ENCODE measurements around the gene CHCHD3.
A peak's percentile ranks its signal among the peaks of the same experiment; 100 is the strongest.

CHCHD3 gene

DNA sequence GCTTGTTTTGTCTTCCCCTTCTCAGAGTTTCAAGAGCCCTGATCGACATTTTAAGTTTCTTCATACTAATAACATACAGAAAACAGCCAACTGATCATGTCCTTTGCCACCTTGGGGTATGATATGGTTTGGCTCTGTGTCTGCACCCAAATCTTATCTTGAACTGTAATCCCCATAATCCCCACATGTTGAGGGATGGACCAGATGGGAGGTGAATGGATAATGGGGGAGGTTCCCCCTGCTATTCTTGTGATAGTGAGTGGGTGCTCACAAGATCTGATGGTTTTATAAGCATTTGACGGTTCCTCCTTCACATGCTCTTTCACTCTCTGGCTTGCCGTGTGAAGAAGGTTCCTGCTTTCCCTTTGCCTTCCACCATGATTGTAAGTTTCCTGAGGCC is 190.3 kb downstream of the CHCHD3 start:
- Mint-ChIP-seq H3K4me3 (no peak overlapping the region), H3K27ac (no peak overlapping the region), H3K27me3 (no peaks in the 10 kb centered on the region), H3K4me1 (no peaks in the 10 kb centered on the region), H3K9me3 (peaks cover 10% of the 10 kb centered on the region), H3K36me3 (peaks cover 10% of the 10 kb centered on the region)
- no peak for DNase-seq
- CTCF ChIA-PET: no interaction called here

GRCh38 chr7:132882714-132883428 is 199.0 kb downstream of the CHCHD3 start:
- Mint-ChIP-seq H3K27me3 (no peaks in the 10 kb centered on the region), H3K4me1 (peaks cover 25% of the 10 kb centered on the region), H3K27ac (peak overlapping the region; percentile 34), H3K9me3 (no peaks in the 10 kb centered on the region), H3K36me3 (peaks cover 16% of the 10 kb centered on the region), H3K4me3 (peak overlapping the region; percentile 42)
- CTCF ChIA-PET: interaction anchor here (1.4 kb wide), 1 partner anchor 305 kb away, joined by 3 read pairs; no protein-coding TSS in a partner anchor
- peak; percentile 57 for DNase-seq

DNA sequence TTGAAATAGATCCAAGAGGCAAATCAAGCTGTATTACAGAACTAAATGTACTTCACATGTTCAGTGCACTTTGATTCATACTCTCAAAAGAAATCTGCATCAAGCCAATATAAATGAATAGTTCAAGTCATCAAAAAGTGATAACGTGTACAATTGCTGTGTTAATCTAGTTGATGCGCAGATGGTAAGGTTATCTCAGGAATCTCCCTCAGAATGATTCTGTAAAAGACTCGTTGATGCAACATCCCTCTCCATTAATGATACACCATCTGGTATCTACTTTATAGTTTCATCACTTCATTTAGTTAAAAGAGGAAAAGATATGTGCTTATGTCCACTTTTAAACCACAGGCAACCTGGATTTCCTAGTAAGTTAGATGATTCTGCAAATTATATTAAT is 200.6 kb downstream of the CHCHD3 start:
- Mint-ChIP-seq H3K4me1 (peaks cover 25% of the 10 kb centered on the region), H3K36me3 (peaks cover 16% of the 10 kb centered on the region), H3K27me3 (no peaks in the 10 kb centered on the region), H3K4me3 (no peak overlapping the region), H3K9me3 (no peaks in the 10 kb centered on the region), H3K27ac (no peak overlapping the region)
- DNase-seq: no peak
- CTCF ChIA-PET: no interaction called here

- no peaks in the 10 kb centered on the region for H3K9me3 Mint-ChIP-seq
- no peak overlapping the region for H3K4me3 Mint-ChIP-seq
- DNase-seq: no peak
- H3K27me3 Mint-ChIP-seq: no peaks in the 10 kb centered on the region
- no peak overlapping the region for H3K27ac Mint-ChIP-seq
- peaks cover 9% of the 10 kb centered on the region for H3K36me3 Mint-ChIP-seq
- CTCF ChIA-PET: no interaction called here
- H3K4me1 Mint-ChIP-seq: peaks cover 22% of the 10 kb centered on the region
Measured at GRCh38 chr7:132879579-132879978, 202.3 kb downstream of the CHCHD3 start.

DNA sequence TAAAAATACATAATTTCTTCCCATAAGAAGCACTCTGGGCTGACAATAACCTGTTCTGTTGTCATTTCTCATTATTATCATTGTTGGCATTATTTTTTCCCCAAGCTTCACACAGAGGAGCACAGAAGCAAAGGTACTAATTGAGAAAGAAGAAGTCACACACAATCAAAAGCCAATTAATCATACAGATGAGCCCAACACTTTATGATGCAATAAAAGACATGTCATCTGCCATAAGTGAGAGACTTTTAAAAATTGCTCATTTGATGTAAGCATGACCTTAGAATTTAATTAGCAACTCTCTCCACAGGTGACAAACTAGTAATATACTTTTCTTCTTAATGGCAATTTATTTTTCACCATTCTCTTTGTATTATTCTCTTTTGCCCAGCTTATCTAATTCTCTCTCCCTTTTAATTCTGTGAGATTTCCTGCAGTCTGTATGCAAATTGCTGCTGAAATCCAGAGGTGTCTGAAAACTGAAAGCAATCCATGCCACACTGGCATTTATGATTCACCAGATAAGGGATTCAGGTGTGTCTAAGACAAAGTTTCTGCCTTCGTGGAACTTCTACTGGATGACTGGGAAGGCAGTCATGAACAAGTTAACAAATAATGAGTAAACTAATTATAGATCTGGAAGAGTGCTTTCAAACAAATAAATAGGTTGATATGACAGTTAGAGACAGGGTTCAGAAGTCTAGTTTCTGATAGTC is 203.5 kb downstream of the CHCHD3 start:
- DNase-seq: no peak
- H3K4me3 Mint-ChIP-seq: no peak overlapping the region
- H3K4me1 Mint-ChIP-seq: peaks cover 12% of the 10 kb centered on the region
- CTCF ChIA-PET: no interaction called here
- no peaks in the 10 kb centered on the region for H3K27me3 Mint-ChIP-seq
- H3K27ac Mint-ChIP-seq: no peak overlapping the region
- H3K36me3 Mint-ChIP-seq: peaks cover 1% of the 10 kb centered on the region
- H3K9me3 Mint-ChIP-seq: no peaks in the 10 kb centered on the region

- no peak overlapping the region for H3K4me3 Mint-ChIP-seq
Measured at GRCh38 chr7:132877573-132877972, 204.3 kb downstream of the CHCHD3 start.

GRCh38 chr7:132876576-132876975 is 205.3 kb downstream of the CHCHD3 start:
- Mint-ChIP-seq H3K4me1 (no peaks in the 10 kb centered on the region), H3K27me3 (no peaks in the 10 kb centered on the region), H3K4me3 (no peak overlapping the region), H3K27ac (no peak overlapping the region), H3K9me3 (no peaks in the 10 kb centered on the region), H3K36me3 (no peaks in the 10 kb centered on the region)
- CTCF ChIA-PET: no interaction called here
- DNase-seq: no peak

More at GRCh38 chr7:132877573-132877972, 204.3 kb downstream of the CHCHD3 start:
- Mint-ChIP-seq H3K27ac (no peak overlapping the region), H3K9me3 (no peaks in the 10 kb centered on the region), H3K36me3 (no peaks in the 10 kb centered on the region), H3K4me1 (peaks cover 5% of the 10 kb centered on the region), H3K27me3 (no peaks in the 10 kb centered on the region)
- CTCF ChIA-PET: no interaction called here
- DNase-seq: no peak

DNA sequence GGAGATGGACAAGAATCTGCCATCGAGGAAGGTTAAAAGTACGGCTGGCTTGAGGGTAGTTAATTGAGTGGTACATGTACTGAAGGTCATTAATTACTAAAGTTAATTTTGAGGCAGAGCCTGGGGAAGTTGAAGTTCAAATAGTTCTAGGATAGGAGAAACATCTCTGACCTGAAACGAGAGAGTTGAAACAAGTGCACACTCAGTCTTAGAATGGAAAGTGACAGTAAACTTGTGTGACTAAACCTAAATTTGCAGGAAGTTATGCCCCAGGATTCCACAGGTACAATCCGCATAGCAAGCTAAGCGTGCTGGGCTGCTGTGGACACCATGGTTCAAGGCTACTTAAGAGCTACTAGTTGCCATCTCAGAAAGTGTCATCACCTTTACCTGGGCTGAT is 209.9 kb downstream of the CHCHD3 start:
- no peaks in the 10 kb centered on the region for H3K27me3 Mint-ChIP-seq
- H3K9me3 Mint-ChIP-seq: no peaks in the 10 kb centered on the region
- no peaks in the 10 kb centered on the region for H3K36me3 Mint-ChIP-seq
- no peak overlapping the region for H3K4me3 Mint-ChIP-seq
- H3K27ac Mint-ChIP-seq: no peak overlapping the region
- peaks cover 5% of the 10 kb centered on the region for H3K4me1 Mint-ChIP-seq
- no peak for DNase-seq
- CTCF ChIA-PET: no interaction called here

- H3K27me3 Mint-ChIP-seq: no peaks in the 10 kb centered on the region
- DNase-seq: no peak
- H3K36me3 Mint-ChIP-seq: no peaks in the 10 kb centered on the region
- CTCF ChIA-PET: no interaction called here
- no peaks in the 10 kb centered on the region for H3K9me3 Mint-ChIP-seq
- H3K4me3 Mint-ChIP-seq: no peak overlapping the region
- H3K27ac Mint-ChIP-seq: no peak overlapping the region
- peaks cover 5% of the 10 kb centered on the region for H3K4me1 Mint-ChIP-seq
Measured at GRCh38 chr7:132871419-132871818, 210.5 kb downstream of the CHCHD3 start.

GRCh38 chr7:132869166-132869861 is 212.6 kb downstream of the CHCHD3 start:
- peak overlapping the region; percentile 34 for H3K27ac Mint-ChIP-seq
- H3K36me3 Mint-ChIP-seq: no peaks in the 10 kb centered on the region
- CTCF ChIA-PET: no interaction called here
- DNase-seq: no peak
- peaks cover 5% of the 10 kb centered on the region for H3K4me1 Mint-ChIP-seq
- H3K27me3 Mint-ChIP-seq: no peaks in the 10 kb centered on the region
- H3K9me3 Mint-ChIP-seq: no peaks in the 10 kb centered on the region
- no peak overlapping the region for H3K4me3 Mint-ChIP-seq

- H3K36me3 Mint-ChIP-seq: no peaks in the 10 kb centered on the region
- no peak overlapping the region for H3K4me3 Mint-ChIP-seq
- CTCF ChIA-PET: no interaction called here
Measured at GRCh38 chr7:132866551-132866950, 215.3 kb downstream of the CHCHD3 start.

DNA sequence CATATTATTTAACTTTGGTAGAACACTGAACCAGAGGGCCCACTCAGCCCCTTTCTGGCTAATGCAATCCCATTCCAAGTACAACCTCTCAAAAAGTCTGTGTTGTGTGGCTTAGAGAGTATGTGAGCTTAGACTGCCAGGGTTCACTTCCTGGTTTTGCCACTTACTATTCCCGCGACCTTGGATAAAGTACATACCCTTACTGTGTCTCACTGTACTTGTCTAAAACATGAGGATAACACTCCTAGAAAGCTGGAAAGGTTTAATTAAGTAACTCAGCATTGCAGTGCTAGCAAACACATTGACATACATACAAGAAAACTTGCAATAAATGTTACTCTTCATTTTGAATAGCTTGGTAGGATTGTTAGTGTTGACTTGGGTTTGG is 215.8 kb downstream of the CHCHD3 start:
- no peaks in the 10 kb centered on the region for H3K27me3 Mint-ChIP-seq
- no peaks in the 10 kb centered on the region for H3K9me3 Mint-ChIP-seq
- H3K4me1 Mint-ChIP-seq: peaks cover 9% of the 10 kb centered on the region
- CTCF ChIA-PET: no interaction called here
- no peak for DNase-seq
- no peaks in the 10 kb centered on the region for H3K36me3 Mint-ChIP-seq
- no peak overlapping the region for H3K27ac Mint-ChIP-seq
- no peak overlapping the region for H3K4me3 Mint-ChIP-seq

More at GRCh38 chr7:132866551-132866950, 215.3 kb downstream of the CHCHD3 start:
- H3K27me3 Mint-ChIP-seq: no peaks in the 10 kb centered on the region
- peaks cover 9% of the 10 kb centered on the region for H3K4me1 Mint-ChIP-seq
- H3K27ac Mint-ChIP-seq: no peak overlapping the region
- no peaks in the 10 kb centered on the region for H3K9me3 Mint-ChIP-seq
- no peak for DNase-seq

GRCh38 chr7:132865366-132866143 is 216.3 kb downstream of the CHCHD3 start:
- no peaks in the 10 kb centered on the region for H3K36me3 Mint-ChIP-seq
- no peak for DNase-seq
- no peaks in the 10 kb centered on the region for H3K9me3 Mint-ChIP-seq
- CTCF ChIA-PET: no interaction called here
- no peaks in the 10 kb centered on the region for H3K27me3 Mint-ChIP-seq
- peaks cover 9% of the 10 kb centered on the region for H3K4me1 Mint-ChIP-seq
- H3K27ac Mint-ChIP-seq: no peak overlapping the region
- H3K4me3 Mint-ChIP-seq: no peak overlapping the region

DNA sequence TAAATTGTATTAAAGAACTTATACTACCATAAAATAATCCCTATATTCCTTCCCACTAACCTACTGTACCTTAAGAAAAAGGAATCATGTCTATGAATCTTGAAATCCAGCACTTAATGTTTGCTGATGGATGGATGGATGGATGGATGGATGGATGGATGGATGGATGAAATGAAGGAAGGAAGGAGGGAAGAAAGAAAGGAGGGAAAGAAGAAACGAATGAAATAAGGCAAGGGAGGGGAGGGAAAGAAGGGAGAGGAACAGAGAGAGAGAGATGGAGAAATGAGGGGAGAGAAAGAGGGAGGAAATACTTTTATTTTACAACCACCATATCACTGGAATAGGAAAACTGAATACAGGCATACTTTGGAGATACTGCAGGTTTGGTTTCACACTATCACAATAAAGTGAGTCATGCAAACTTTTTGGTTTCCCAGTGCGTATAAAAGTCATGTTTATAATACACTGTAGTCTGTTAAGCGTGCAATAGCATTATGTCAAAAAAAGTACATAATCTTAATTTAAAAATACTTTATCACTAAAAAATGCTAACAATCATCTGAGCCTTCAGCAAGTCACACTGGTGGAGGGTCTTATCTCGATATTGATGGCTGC is 219.8 kb downstream of the CHCHD3 start:
- no peak overlapping the region for H3K27ac Mint-ChIP-seq
- no peak for DNase-seq
- H3K36me3 Mint-ChIP-seq: peaks cover 4% of the 10 kb centered on the region

More for the DNA sequence above, 219.8 kb downstream of the CHCHD3 start:
- no peaks in the 10 kb centered on the region for H3K9me3 Mint-ChIP-seq
- no peaks in the 10 kb centered on the region for H3K27me3 Mint-ChIP-seq
- no peak overlapping the region for H3K4me3 Mint-ChIP-seq
- peaks cover 4% of the 10 kb centered on the region for H3K4me1 Mint-ChIP-seq
- CTCF ChIA-PET: no interaction called here
